ENCODE data around the gene SLC12A5. TPM values are rescaled to one million over a fixed set of nuclear protein-coding genes. Genes with fewer than 3 reads are reported as not detected.

The SLC12A5 gene
- total and polyA plus RNA-seq, 9 of the 15 experiments (the other 6 are each of a cell fraction or from before 2014, with no cell fraction given), result 0.36 to 7.5 (median 2.1) TPM

GRCh38 chr20:46013829-46014516 is 15.0 kb upstream of the SLC12A5 start (continued):
- TF ChIP-seq IFI16 (CRISPR knock-in tag; IDR thresholded peaks at IDR 0.05) (no peak), HBP1 (CRISPR knock-in tag; IDR thresholded peaks at IDR 0.05) (no peak), ZKSCAN8 (CRISPR knock-in tag; IDR thresholded peaks at IDR 0.05) (no peak), SRSF1 (IDR thresholded peaks at IDR 0.05; ENCODE audit: low read depth, low read length) (no peak), SMARCB1 (IDR thresholded peaks at IDR 0.05; ENCODE audit: insufficient read length, low read depth) (no peak), EWSR1 (IDR thresholded peaks at IDR 0.05; ENCODE audit: borderline replicate concordance, low read depth, partially characterized antibody) (no peak), EZH2 (IDR thresholded peaks at IDR 0.05; ENCODE audit: borderline replicate concordance, low read depth, low read length) (no peak), RAD51 (IDR thresholded peaks at IDR 0.05; ENCODE audit: borderline replicate concordance, low read depth) (no peak), TCF3 (CRISPR knock-in tag; IDR thresholded peaks at IDR 0.05) (no peak), THAP12 (CRISPR knock-in tag; IDR thresholded peaks at IDR 0.05) (no peak), FOS (IDR thresholded peaks at IDR 0.05; ENCODE audit: extremely low read depth, insufficient read length) (no peak), ZNF212 (CRISPR knock-in tag; IDR thresholded peaks at IDR 0.05) (no peak), NR2C2 (CRISPR knock-in tag; IDR thresholded peaks at IDR 0.05) (no peak), NR2C2 (tag; IDR thresholded peaks at IDR 0.05) (no peak), GATAD2A (IDR thresholded peaks at IDR 0.05) (no peak), NFYB (IDR thresholded peaks at IDR 0.05; ENCODE audit: extremely low read depth, insufficient read length) (no peak)
- TF ChIP-seq, protein P1, sequence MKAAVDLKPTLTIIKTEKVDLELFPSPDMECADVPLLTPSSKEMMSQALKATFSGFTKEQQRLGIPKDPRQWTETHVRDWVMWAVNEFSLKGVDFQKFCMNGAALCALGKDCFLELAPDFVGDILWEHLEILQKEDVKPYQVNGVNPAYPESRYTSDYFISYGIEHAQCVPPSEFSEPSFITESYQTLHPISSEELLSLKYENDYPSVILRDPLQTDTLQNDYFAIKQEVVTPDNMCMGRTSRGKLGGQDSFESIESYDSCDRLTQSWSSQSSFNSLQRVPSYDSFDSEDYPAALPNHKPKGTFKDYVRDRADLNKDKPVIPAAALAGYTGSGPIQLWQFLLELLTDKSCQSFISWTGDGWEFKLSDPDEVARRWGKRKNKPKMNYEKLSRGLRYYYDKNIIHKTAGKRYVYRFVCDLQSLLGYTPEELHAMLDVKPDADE (conservative IDR thresholded peaks at IDR 0.05; ENCODE audit: control insufficient read depth, low read depth, low read length), result peak; percentile 26; the same call in 1 of the 2 replicates
- TF ChIP-seq, protein P2, sequence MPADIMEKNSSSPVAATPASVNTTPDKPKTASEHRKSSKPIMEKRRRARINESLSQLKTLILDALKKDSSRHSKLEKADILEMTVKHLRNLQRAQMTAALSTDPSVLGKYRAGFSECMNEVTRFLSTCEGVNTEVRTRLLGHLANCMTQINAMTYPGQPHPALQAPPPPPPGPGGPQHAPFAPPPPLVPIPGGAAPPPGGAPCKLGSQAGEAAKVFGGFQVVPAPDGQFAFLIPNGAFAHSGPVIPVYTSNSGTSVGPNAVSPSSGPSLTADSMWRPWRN (IDR thresholded peaks at IDR 0.05; ENCODE audit: low read depth), result no peak
- TF ChIP-seq, protein P3, sequence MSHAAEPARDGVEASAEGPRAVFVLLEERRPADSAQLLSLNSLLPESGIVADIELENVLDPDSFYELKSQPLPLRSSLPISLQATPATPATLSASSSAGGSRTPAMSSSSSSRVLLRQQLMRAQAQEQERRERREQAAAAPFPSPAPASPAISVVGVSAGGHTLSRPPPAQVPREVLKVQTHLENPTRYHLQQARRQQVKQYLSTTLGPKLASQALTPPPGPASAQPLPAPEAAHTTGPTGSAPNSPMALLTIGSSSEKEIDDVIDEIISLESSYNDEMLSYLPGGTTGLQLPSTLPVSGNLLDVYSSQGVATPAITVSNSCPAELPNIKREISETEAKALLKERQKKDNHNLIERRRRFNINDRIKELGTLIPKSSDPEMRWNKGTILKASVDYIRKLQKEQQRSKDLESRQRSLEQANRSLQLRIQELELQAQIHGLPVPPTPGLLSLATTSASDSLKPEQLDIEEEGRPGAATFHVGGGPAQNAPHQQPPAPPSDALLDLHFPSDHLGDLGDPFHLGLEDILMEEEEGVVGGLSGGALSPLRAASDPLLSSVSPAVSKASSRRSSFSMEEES (CRISPR knock-in tag; IDR thresholded peaks at IDR 0.05), result no peak
- TF ChIP-seq, protein P4, sequence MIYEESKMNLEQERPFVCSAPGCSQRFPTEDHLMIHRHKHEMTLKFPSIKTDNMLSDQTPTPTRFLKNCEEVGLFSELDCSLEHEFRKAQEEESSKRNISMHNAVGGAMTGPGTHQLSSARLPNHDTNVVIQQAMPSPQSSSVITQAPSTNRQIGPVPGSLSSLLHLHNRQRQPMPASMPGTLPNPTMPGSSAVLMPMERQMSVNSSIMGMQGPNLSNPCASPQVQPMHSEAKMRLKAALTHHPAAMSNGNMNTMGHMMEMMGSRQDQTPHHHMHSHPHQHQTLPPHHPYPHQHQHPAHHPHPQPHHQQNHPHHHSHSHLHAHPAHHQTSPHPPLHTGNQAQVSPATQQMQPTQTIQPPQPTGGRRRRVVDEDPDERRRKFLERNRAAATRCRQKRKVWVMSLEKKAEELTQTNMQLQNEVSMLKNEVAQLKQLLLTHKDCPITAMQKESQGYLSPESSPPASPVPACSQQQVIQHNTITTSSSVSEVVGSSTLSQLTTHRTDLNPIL (CRISPR knock-in tag; IDR thresholded peaks at IDR 0.05), result no peak

All from K562 (cell line).